HG03159 (cell line): ENCODE results near the gene CBY1.

Source experiments
- ATAC-seq: cut with Tn5 transposase; IDR thresholded peaks from one replicate; pipeline ENCODE4 v1.9.1; 2021; ENCODE audit warnings: mild to moderate bottlenecking, moderate library complexity; ENCODE audit not compliant: unreplicated experiment

The CBY1 gene

GRCh38 chr22:38700270-38700788 is 43.9 kb downstream of the CBY1 start:
- peak; percentile 8 for ATAC-seq

GRCh38 chr22:38700789-38701628 is 44.6 kb downstream of the CBY1 start, which contains the start of gene JOSD1:
Gene JOSD1 (minus strand): TSS chr22:38700943. CDS start chr22:38699987, 956 bp downstream.
- ATAC-seq = peak; percentile 40

- ATAC-seq = no peak
These were observed 48.3 kb downstream of the CBY1 start for GRCh38 chr22:38704654-38705234.

GRCh38 chr22:38705235-38706100 is 49.0 kb downstream of the CBY1 start, which contains the start of gene GTPBP1:
Gene GTPBP1 (plus strand): TSS chr22:38705944. CDS start chr22:38705956, 12 bp downstream.
- peak; percentile 76 for ATAC-seq

GRCh38 chr22:38706101-38706900 is 49.9 kb downstream of the CBY1 start:
- peak; percentile 1 for ATAC-seq

- ATAC-seq = no peak
These were observed 50.4 kb downstream of the CBY1 start for GRCh38 chr22:38706901-38707195.

- no peak for ATAC-seq
These were observed 50.9 kb downstream of the CBY1 start for GRCh38 chr22:38707346-38707745.

- ATAC-seq = no peak
These were observed 51.5 kb downstream of the CBY1 start for GRCh38 chr22:38707984-38708383.

- no peak for ATAC-seq
These were observed 52.9 kb downstream of the CBY1 start for GRCh38 chr22:38709306-38709705.

GRCh38 chr22:38710351-38710750 is 53.9 kb downstream of the CBY1 start:
- no peak for ATAC-seq

- no peak for ATAC-seq
These were observed 54.4 kb downstream of the CBY1 start for GRCh38 chr22:38710866-38711265.

GRCh38 chr22:38712486-38713207 is 56.2 kb downstream of the CBY1 start:
- ATAC-seq = no peak

- ATAC-seq = no peak
These were observed 57.5 kb downstream of the CBY1 start for GRCh38 chr22:38713921-38714320.

- ATAC-seq = no peak
These were observed 58.8 kb downstream of the CBY1 start for GRCh38 chr22:38715176-38715764.

- no peak for ATAC-seq
These were observed 59.4 kb downstream of the CBY1 start for GRCh38 chr22:38715852-38716251.

GRCh38 chr22:38716271-38716670 is 59.8 kb downstream of the CBY1 start:
- no peak for ATAC-seq

GRCh38 chr22:38716826-38717225 is 60.4 kb downstream of the CBY1 start:
- no peak for ATAC-seq

GRCh38 chr22:38717244-38717643 is 60.8 kb downstream of the CBY1 start:
- no peak for ATAC-seq

GRCh38 chr22:38718414-38718813 is 62.0 kb downstream of the CBY1 start:
- no peak for ATAC-seq
